Skin of body (tissue), 2 donors: ENCODE results near the gene HOXB7. TPM values are rescaled to one million over a fixed set of nuclear protein-coding genes. Genes with fewer than 3 reads are reported as not detected.
A peak's percentile ranks its signal among the peaks of the same experiment; 100 is the strongest.

Source experiments
- DNase-seq: peaks from one replicate; lab custom pipeline; 2025; lab: John Stamatoyannopoulos, UW
- total RNA-seq: library from RNA; depleted of rRNA; stranded (reverse); fragments of >200 nt; gene quantifications from one replicate; pipeline ENCODE4 v1.2.3, GENCODE V29; 2014

HOXB7 gene
- total RNA-seq, 1 donor from 2014 or later: 2.7 TPM

- DNase-seq: no peak
These were observed 30.9 kb downstream of the HOXB7 start for GRCh38 chr17:48579760-48580554.

DNA sequence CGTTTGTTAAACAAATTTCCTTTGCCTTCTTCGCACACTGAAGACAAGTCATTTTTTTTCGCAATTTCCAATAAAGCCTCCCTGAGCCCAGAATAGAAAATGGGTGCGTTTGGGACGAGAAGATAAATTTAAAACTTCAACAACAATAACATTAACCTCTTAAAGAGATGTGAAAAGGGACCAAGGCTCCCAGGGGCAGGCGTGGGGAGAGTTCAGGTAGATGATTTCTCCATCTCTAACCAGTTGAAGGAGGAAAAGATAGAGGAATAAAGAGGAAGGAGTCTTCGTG is 31.4 kb downstream of the HOXB7 start:
- no peak for DNase-seq

- DNase-seq: no peak
These were observed 32.0 kb downstream of the HOXB7 start for GRCh38 chr17:48578616-48579470.

DNA sequence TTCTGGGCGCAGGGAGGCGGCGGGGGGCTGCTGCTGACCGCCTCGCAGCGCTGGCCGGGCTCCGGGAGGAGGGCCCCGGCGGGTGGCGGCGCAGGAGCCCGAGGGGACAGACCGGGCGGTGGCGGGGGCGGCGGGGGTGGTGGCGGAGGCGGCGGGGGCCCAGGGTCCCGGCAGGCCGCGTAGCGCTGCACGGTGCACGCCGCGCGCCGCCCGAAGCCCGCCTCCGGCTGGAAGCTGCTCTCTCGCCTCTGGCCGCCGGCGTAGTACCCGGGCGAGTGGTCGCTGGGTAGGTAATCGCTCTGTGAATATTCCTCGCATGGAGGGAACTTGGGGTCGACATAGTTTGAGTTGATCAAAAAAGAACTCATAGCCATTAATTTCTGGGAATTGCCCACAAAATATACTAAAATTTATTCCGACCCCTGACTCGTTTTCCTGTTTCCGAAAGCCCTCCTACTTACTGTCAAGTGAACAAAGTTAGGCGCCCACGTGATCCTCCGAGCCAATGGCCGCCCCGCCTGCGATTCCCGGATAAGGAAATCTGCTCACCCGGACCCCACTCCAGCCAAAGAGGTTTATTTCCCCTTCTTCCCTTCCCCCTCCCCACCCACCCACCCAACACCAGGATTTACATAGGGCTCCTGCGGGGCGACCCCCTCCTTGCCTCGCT is 32.7 kb downstream of the HOXB7 start, which contains the start of gene HOXB4:
TSS of gene HOXB4 (minus strand) at position 405 of the 670 bp plus-strand sequence. CDS start at position 374, 31 bp downstream.
- DNase-seq: peak; percentile 71

- DNase-seq: no peak
These were observed 33.4 kb downstream of the HOXB7 start for GRCh38 chr17:48577330-48577945.

DNA sequence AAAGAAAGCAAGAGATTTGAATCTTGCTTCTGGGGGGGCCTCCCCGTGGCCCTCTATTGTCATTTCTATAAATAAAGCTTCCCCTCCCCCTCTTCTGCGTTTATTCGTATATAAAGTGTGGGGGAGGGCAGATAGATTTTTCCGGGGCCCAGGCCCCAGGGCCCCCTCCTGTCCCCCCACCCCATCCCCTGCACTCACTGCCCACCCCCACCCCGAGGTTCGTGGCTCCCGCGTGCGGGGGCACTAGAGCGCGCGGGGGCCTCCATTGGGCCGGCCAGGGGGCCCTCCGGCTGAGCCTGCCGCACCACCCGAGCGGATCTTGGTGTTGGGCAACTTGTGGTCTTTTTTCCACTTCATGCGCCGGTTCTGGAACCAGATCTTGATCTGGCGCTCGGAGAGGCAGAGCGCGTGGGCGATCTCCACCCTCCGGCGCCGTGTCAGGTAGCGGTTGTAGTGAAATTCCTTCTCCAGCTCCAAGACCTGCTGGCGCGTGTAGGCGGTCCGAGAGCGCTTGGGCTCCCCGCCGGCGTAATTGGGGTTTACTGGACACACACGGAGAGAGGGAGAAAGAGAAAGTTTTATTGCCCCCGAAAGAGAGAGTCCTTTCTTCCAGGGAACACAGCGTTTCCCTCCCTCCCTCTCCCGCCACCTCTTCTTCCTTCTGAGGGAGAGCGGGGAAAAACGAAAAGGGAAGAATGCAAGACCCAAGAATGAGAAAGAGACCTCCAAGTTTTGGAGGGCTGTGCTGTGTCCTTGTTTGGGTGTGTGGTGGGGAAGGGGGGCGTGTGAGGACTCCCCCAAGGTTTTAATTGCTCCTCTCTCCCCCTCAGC is 34.1 kb downstream of the HOXB7 start:
- DNase-seq: no peak

DNA sequence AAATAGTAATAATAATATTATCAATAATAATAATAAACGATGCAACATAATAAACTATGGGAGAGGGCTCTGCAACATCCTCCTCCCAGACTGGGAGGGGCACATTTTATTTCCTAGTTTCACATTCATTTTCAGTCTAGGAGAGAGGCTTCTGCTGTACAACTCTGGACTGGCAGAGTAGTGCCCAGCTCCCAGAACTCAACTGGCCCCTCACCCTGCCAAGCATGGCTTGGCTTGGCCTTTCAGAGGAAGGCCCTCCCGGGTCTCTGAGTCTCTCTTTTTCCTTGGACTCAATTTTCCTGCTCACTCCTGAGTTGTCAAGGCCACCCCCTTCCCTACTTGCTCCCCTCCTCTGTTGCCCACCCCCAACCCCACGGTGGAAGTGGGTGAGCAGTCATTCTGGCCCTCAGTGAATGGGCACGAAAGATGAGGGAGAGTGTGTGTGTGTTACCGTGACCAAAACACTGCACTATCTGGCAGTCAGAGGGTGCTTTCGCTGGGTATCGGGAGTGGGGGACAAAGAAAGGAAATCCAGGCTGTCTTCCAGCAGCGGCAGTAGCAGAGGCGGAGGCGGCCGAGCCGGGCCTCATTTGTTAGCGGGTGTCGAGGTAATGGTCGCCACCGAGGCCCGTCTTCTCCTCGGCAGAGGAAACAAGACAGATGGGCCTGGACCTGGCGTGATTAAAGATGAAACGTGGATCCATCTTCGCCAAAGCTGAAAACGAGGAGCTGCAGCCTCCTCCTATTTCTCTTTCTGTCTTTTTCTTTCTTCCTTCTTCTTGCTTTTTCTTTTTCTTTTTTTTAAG is 34.9 kb downstream of the HOXB7 start:
- no peak for DNase-seq

DNA sequence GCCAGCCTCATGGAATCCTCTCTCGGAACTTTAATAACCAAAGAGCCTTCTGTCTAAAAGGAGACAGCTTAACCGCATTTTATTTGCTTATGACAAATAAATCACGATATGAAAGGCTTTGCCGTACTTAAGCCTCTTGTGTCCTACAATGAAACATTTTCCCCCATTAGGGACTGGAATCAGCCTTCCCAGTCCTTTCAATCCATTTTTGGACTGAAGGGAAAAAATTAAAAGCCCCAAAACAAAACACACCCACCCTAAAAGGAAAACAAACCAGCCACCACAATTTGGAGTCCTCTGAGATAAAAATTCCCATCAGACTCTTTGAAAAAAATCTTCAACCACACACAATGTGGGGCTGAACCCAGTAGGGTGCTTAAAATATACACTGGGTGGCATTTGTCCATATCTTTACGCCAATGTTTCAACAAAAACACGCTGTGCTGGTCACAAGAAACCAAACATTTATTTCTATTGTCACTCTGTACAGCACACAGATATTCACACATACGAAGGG is 35.7 kb downstream of the HOXB7 start:
- DNase-seq: no peak

- DNase-seq: no peak
These were observed 36.2 kb downstream of the HOXB7 start for GRCh38 chr17:48574505-48575065.

DNA sequence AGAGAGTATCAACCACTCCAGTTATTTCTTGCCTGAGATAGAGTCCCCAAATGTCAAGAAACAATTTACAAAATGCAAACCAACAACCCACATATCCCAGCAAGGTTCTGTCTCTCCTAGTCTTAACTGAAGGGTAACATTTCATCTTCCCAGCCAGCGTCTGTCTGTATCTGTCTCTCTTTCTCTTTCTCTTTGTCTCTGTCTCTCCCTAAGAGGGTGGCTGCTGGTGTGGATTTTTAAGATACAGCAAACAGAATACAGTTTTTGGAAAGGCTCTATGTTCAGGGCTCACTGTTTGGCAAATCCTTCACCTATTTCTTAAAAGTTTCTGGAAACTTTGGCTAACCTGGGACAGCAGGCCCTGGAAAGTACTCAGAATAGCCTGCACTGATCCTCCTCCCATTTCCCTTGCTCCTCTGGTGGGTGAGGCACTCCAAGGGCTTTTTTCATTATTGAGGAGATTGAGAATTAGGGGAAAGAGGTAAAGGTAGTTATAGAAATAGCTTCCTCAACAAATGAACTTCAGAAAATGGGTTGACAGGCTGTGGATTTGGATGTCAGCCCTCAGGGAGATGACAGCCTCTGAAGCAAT is 38.9 kb downstream of the HOXB7 start:
- DNase-seq: no peak

- no peak for DNase-seq
These were observed 39.6 kb downstream of the HOXB7 start for GRCh38 chr17:48571024-48571818.

DNA sequence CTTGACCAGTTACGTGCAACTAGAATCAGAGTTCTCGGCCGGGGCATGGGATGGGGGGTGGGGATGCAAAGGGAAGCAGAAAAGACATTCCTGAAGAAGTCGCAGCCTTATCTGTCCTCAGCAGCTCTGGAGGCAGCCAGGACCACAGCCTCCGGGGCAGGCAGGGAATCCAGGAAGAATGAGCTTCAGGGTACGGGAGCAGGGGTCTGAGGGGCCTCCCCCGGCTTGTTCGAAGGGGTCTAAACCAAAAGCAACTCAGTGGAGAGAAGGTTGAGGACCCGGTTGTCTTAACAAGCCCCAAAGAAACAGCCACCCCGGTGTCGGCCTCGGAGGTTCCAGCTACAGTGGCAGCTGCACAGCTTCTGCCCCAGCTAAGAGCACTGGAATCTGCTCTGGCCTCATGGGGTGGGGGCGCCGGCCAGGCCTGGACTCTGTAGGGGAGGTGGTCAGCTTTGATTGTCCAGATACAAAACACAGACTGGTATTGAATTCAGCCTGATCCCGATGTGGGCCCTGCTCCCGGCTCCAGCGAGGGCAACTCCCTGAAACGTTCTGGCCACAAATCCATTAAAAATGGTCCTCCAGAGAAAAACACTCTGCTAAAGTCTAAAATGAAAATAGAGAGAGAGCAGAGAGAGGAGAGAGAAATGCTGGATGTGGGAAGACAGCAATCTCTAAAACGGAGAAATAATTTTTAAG is 40.3 kb downstream of the HOXB7 start:
- no peak for DNase-seq

DNA sequence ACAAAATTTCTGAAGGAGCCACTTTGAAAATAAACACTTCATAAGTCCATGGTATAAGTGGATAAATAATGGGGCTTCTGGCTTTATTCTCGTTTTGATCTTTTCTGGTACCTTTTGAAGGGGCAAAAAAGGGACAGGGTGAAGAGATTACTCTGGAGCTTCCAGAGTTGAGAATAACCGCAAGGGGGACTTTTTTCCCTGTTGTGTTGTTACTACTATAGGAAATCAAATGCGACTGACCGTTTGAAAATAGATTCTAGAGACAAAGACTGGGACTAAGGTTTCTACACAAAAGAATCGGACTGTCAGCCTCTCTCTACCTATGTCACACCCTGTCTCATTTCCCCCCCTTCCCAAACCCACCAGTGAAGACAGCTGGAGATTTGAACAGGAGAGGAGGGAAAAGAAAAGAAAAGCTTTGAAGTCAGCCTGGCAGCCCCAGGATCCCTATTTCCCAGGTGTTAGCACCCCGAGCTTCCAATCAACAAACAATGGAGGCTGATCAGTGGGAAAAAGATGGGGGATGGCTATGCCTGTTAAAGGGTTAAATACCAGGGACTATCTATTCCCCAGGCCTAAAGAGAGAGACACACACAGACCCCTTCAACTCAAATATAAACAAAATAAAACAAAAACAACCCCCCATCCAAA is 41.0 kb downstream of the HOXB7 start:
- no peak for DNase-seq

GRCh38 chr17:48569240-48569582 is 41.6 kb downstream of the HOXB7 start:
- DNase-seq: no peak

DNA sequence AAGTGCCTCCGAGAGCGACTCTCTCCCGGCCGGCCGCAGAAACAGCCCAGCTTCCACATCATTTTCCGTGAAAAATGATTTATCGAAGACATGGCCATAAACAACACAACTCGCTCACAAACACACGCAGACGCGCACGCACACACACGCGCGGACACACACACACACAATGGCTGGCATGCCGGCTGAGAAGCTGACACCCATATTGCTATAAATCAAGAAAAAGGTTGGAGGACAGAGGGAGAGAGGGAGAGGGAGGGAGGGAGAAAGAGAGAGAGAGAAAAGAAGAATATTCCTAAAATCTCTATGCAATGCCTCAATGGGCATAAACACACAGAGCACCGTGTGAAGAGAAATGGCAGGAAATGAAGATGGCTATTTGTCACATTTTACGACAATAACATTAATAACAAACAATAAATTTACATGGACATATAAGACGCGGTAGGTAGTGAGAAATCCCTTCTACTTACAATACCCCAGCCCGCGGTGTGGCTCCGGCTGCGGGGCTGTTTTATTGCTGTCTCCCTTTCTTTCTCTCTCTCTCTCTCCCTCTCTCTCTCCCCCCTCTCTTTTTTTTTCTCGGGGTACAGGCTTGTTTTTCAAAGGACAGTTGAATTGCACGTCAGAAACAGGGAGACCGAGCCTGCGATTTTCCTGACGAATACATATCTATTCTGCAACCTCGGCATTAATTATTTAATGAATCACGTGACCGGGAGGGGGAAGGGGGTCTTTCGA is 42.1 kb downstream of the HOXB7 start:
- no peak for DNase-seq

DNA sequence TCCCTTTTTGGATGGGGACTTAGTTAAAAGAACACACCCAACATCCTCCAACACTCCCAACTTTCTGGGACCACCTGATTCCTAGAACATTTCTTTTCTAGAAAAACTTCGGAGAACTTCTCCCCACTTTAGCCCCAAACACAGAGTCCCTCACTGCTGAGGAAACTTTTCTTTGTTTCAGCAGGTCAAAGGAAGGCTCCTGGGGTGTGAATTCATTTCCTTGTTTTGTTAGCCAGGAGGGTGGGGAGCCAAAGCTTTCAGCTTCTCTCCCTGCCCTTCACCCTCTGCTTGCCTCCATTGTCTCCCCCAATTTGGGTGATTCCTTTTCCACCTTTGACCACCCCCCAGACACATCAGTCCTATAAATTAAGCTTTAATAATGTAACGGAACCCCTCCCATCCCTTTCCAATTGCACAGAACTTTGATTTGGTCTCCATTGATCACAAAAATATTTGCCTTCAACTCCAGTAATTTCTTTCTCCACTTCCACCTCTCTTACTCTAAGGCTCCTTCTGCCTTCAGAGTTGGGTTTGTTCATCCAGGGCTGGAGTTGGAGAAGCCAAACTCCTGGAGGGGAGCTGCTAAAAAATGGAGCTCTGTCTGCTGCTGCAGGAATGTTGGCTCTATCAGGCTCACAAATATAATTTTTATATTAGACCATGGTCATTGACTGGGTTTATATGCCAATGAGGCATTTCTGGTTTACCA is 43.0 kb downstream of the HOXB7 start:
- no peak for DNase-seq
